ENCODE measurements around the gene TBC1D2. TPM values are rescaled to one million over a fixed set of nuclear protein-coding genes. Genes with fewer than 3 reads are reported as not detected.

Gene TBC1D2
- total RNA-seq, 1 experiment from 2014 or later = 0.97 TPM

DNA sequence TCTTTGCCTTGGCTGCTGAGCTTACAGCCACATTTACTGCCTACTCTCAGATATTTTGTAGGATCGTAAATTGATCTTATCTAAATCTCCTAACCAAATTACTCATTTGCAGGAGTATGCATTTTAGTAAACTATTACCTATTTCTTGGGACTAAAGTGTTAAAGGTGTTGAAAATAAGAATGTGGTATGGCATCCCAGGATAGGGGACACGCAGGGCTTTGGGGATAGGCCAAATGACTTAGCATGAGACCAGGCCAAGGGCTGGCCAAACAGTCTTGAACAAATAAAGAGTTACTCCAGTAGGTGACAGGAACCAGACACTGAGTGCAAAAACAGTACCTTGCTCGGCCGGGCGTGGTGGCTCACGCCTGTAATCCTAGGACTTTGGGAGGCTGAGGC, 25.1 kb downstream of the TBC1D2 start:
- DNase-seq = no peak
- Histone ChIP-seq H3K9me3 (ENCODE audit: low read length) (no peaks in the 10 kb centered on the region), H3K4me3 (ENCODE audit: low read length) (no peak overlapping the region), H3K79me2 (ENCODE audit: low read length) (no peaks in the 10 kb centered on the region), H3K4me2 (ENCODE audit: low read depth, low read length, poor library complexity, severe bottlenecking) (no peak overlapping the region), H2AFZ (ENCODE audit: low read length) (no peak overlapping the region), H3K4me1 (ENCODE audit: low read length) (no peaks in the 10 kb centered on the region), H3K27ac (ENCODE audit: low read length) (no peak overlapping the region), H3K9ac (ENCODE audit: low read length) (no peak overlapping the region), H3K9me2 (replicated peaks; ENCODE audit: insufficient read depth, low read length) (no peaks in the 10 kb centered on the region), H4K20me1 (ENCODE audit: insufficient read depth, low read depth, low read length) (no peaks in the 10 kb centered on the region), H3K27me3 (ENCODE audit: low read length) (no peaks in the 10 kb centered on the region), H3K36me3 (ENCODE audit: insufficient read depth, low read length) (no peaks in the 10 kb centered on the region)

DNA sequence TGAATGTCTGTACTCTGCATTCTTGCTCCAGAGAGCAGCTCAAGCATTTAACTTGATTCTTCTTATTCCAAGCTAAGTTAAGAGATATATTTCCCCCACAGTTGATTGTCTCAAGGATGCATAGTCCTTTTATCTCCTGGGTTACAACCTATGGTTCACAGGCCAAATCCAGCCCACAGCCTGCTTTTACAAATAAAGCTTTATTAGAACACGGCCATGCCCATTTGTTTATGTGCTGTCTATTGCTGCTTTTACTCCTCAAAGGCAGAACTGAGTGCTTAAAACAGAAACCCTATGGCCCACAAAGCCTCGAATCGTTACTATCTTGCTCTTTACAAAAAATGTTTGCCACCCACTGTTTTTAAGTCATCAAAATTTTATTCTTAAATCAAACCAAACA, 25.8 kb downstream of the TBC1D2 start:
- DNase-seq = no peak
- no peaks in the 10 kb centered on the region for H3K79me2 ChIP-seq (ENCODE audit: low read length)
- H4K20me1 ChIP-seq (ENCODE audit: insufficient read depth, low read depth, low read length) = no peaks in the 10 kb centered on the region
- no peak overlapping the region for H3K27ac ChIP-seq (ENCODE audit: low read length)
- H3K4me2 ChIP-seq (ENCODE audit: low read depth, low read length, poor library complexity, severe bottlenecking) = no peak overlapping the region
- H2AFZ ChIP-seq (ENCODE audit: low read length) = no peak overlapping the region
- no peaks in the 10 kb centered on the region for H3K9me2 ChIP-seq (replicated peaks; ENCODE audit: insufficient read depth, low read length)
- no peaks in the 10 kb centered on the region for H3K9me3 ChIP-seq (ENCODE audit: low read length)
- H3K36me3 ChIP-seq (ENCODE audit: insufficient read depth, low read length) = no peaks in the 10 kb centered on the region
- H3K27me3 ChIP-seq (ENCODE audit: low read length) = no peaks in the 10 kb centered on the region
- no peak overlapping the region for H3K9ac ChIP-seq (ENCODE audit: low read length)
- no peaks in the 10 kb centered on the region for H3K4me1 ChIP-seq (ENCODE audit: low read length)
- no peak overlapping the region for H3K4me3 ChIP-seq (ENCODE audit: low read length)

DNA sequence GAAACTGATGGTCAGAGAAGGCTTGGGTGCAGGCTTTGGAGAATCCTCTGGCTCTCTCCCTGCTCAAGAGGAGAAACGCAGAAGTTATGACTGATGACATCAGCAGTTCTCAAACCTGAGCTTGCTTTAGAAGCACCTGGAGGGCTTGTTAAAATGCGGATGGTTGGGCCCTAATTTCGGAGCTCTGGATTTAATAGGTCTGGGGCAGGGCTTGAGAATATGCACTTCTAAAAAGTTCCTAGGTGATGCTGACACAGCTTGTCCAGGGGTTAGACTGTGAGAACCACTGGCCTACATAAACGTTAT, 26.4 kb downstream of the TBC1D2 start:
- Histone ChIP-seq H3K4me3 (ENCODE audit: low read length) (no peak overlapping the region), H3K36me3 (ENCODE audit: insufficient read depth, low read length) (no peaks in the 10 kb centered on the region), H3K9me2 (replicated peaks; ENCODE audit: insufficient read depth, low read length) (no peaks in the 10 kb centered on the region), H2AFZ (ENCODE audit: low read length) (no peak overlapping the region), H4K20me1 (ENCODE audit: insufficient read depth, low read depth, low read length) (no peaks in the 10 kb centered on the region), H3K9me3 (ENCODE audit: low read length) (no peaks in the 10 kb centered on the region), H3K27me3 (ENCODE audit: low read length) (no peaks in the 10 kb centered on the region), H3K9ac (ENCODE audit: low read length) (no peak overlapping the region), H3K4me1 (ENCODE audit: low read length) (no peaks in the 10 kb centered on the region), H3K4me2 (ENCODE audit: low read depth, low read length, poor library complexity, severe bottlenecking) (no peak overlapping the region), H3K79me2 (ENCODE audit: low read length) (no peaks in the 10 kb centered on the region), H3K27ac (ENCODE audit: low read length) (no peak overlapping the region)
- DNase-seq = no peak

DNA sequence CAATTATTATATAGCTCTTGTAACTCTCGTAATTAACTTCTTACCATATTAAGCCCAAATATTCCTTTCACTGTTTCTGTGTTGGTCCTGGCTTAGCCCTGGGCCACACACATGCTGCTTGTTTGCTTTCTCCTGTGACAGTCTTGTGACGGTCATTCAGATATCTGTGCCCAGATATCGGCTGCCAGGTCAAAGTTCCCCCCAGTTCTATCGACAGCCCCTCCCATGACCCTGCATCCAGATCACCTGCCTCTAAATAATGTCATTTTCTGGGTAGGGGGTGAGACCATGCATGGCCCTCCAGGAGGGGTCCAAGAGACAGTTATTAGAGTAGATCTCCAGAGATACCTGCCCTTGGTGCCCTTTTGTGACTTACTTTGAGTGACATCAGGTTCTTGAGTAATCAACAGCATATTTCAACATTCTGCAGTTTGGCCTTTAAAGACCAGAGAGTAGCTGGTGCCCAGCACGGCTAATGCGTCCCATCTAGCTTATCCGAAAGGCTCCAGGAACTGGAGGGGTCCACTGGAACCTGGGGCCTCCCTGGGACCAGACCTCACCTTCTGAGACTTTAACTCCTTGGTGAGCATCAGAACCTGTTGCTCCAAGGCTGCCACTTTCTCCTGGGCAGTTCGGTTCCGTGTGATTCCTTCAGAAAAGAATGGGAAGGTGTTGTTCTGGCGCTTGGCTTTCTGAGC, 26.9 kb downstream of the TBC1D2 start:
- H3K27ac ChIP-seq (ENCODE audit: low read length) = no peak overlapping the region
- H3K9me3 ChIP-seq (ENCODE audit: low read length) = no peaks in the 10 kb centered on the region
- no peak overlapping the region for H3K4me2 ChIP-seq (ENCODE audit: low read depth, low read length, poor library complexity, severe bottlenecking)
- no peaks in the 10 kb centered on the region for H3K79me2 ChIP-seq (ENCODE audit: low read length)
- no peak overlapping the region for H3K9ac ChIP-seq (ENCODE audit: low read length)
- DNase-seq = no peak
- H3K27me3 ChIP-seq (ENCODE audit: low read length) = no peaks in the 10 kb centered on the region
- H2AFZ ChIP-seq (ENCODE audit: low read length) = no peak overlapping the region
- no peaks in the 10 kb centered on the region for H3K4me1 ChIP-seq (ENCODE audit: low read length)
- H4K20me1 ChIP-seq (ENCODE audit: insufficient read depth, low read depth, low read length) = no peaks in the 10 kb centered on the region
- no peaks in the 10 kb centered on the region for H3K36me3 ChIP-seq (ENCODE audit: insufficient read depth, low read length)
- H3K4me3 ChIP-seq (ENCODE audit: low read length) = no peak overlapping the region
- H3K9me2 ChIP-seq (replicated peaks; ENCODE audit: insufficient read depth, low read length) = no peaks in the 10 kb centered on the region

DNA sequence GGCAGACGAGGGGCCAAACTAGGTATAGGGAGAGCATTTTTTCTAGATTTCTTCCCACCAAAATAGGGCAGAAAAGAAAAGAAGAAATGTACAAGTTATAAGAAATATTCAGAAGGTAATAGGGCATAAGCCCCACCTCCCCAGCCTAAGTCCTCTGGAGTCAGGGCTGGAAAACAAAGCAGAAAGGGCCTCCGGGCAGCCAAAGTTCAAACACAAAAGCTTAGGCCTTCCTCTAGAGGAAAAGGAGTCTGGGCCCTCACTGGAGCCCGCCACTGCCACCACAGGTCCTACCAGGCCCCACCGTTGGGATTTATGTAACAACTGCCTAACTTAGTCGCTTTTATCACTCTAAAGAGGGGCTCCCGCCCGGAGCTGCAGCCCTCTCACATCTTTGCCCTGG, 27.6 kb downstream of the TBC1D2 start:
- no peak overlapping the region for H2AFZ ChIP-seq (ENCODE audit: low read length)
- no peak overlapping the region for H3K4me2 ChIP-seq (ENCODE audit: low read depth, low read length, poor library complexity, severe bottlenecking)
- no peaks in the 10 kb centered on the region for H3K9me3 ChIP-seq (ENCODE audit: low read length)
- H3K36me3 ChIP-seq (ENCODE audit: insufficient read depth, low read length) = no peaks in the 10 kb centered on the region
- no peaks in the 10 kb centered on the region for H3K9me2 ChIP-seq (replicated peaks; ENCODE audit: insufficient read depth, low read length)
- no peak overlapping the region for H3K9ac ChIP-seq (ENCODE audit: low read length)
- H3K27ac ChIP-seq (ENCODE audit: low read length) = no peak overlapping the region
- no peaks in the 10 kb centered on the region for H3K79me2 ChIP-seq (ENCODE audit: low read length)
- no peak overlapping the region for H3K4me3 ChIP-seq (ENCODE audit: low read length)
- no peak for DNase-seq
- no peaks in the 10 kb centered on the region for H3K27me3 ChIP-seq (ENCODE audit: low read length)
- H3K4me1 ChIP-seq (ENCODE audit: low read length) = no peaks in the 10 kb centered on the region
- H4K20me1 ChIP-seq (ENCODE audit: insufficient read depth, low read depth, low read length) = no peaks in the 10 kb centered on the region

DNA sequence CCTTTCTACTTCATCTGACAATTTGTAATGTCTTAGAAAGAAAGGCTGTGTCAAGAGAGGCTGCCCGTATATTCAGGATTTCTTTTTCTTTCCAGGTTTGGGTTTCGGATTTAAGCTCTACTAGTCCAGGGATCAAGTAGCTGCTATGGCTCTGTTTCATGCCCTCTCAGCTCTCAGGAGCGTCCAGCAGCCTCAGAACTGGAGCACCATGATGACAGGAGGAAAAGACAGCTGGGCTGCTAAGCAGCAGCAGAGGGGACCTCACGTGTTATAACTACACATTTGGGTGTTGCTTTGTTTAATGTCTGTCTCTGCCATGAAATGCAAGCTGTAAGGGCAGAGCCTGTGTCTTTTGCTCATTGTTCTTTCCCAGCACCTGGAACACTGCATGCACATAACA, 28.5 kb downstream of the TBC1D2 start:
- H3K4me2 ChIP-seq (ENCODE audit: low read depth, low read length, poor library complexity, severe bottlenecking) = no peak overlapping the region
- no peaks in the 10 kb centered on the region for H4K20me1 ChIP-seq (ENCODE audit: insufficient read depth, low read depth, low read length)
- H2AFZ ChIP-seq (ENCODE audit: low read length) = no peak overlapping the region
- H3K4me3 ChIP-seq (ENCODE audit: low read length) = no peak overlapping the region
- no peaks in the 10 kb centered on the region for H3K9me3 ChIP-seq (ENCODE audit: low read length)
- no peaks in the 10 kb centered on the region for H3K9me2 ChIP-seq (replicated peaks; ENCODE audit: insufficient read depth, low read length)
- H3K4me1 ChIP-seq (ENCODE audit: low read length) = no peaks in the 10 kb centered on the region
- no peak overlapping the region for H3K9ac ChIP-seq (ENCODE audit: low read length)
- DNase-seq = no peak
- H3K79me2 ChIP-seq (ENCODE audit: low read length) = no peaks in the 10 kb centered on the region
- no peaks in the 10 kb centered on the region for H3K36me3 ChIP-seq (ENCODE audit: insufficient read depth, low read length)
- no peak overlapping the region for H3K27ac ChIP-seq (ENCODE audit: low read length)
- H3K27me3 ChIP-seq (ENCODE audit: low read length) = no peaks in the 10 kb centered on the region

DNA sequence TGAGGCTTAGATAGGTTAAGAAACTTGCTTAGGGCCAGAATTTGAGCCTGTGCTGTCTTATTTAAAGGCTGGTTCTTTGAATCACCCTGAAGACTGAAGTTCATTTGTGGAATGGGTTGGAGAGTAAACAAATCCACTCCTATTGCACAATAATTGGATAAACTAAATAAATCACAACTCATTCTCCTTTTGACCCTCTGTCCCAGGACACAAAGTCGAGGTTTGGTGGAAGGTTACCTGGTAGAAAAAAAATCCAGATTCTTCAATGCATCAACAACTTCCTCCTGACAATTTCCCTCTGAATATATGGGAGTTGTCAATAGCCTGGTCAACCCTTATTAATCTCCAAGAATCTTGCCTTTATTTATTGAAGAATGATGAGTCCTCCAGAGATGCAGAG, 28.9 kb downstream of the TBC1D2 start:
- no peaks in the 10 kb centered on the region for H4K20me1 ChIP-seq (ENCODE audit: insufficient read depth, low read depth, low read length)
- no peak overlapping the region for H3K9ac ChIP-seq (ENCODE audit: low read length)
- no peaks in the 10 kb centered on the region for H3K9me3 ChIP-seq (ENCODE audit: low read length)
- no peak overlapping the region for H3K4me3 ChIP-seq (ENCODE audit: low read length)
- no peaks in the 10 kb centered on the region for H3K79me2 ChIP-seq (ENCODE audit: low read length)
- H3K4me1 ChIP-seq (ENCODE audit: low read length) = no peaks in the 10 kb centered on the region
- H3K27ac ChIP-seq (ENCODE audit: low read length) = no peak overlapping the region
- no peak overlapping the region for H3K4me2 ChIP-seq (ENCODE audit: low read depth, low read length, poor library complexity, severe bottlenecking)
- no peaks in the 10 kb centered on the region for H3K36me3 ChIP-seq (ENCODE audit: insufficient read depth, low read length)
- no peaks in the 10 kb centered on the region for H3K9me2 ChIP-seq (replicated peaks; ENCODE audit: insufficient read depth, low read length)
- no peak for DNase-seq
- no peak overlapping the region for H2AFZ ChIP-seq (ENCODE audit: low read length)
- H3K27me3 ChIP-seq (ENCODE audit: low read length) = no peaks in the 10 kb centered on the region

DNA sequence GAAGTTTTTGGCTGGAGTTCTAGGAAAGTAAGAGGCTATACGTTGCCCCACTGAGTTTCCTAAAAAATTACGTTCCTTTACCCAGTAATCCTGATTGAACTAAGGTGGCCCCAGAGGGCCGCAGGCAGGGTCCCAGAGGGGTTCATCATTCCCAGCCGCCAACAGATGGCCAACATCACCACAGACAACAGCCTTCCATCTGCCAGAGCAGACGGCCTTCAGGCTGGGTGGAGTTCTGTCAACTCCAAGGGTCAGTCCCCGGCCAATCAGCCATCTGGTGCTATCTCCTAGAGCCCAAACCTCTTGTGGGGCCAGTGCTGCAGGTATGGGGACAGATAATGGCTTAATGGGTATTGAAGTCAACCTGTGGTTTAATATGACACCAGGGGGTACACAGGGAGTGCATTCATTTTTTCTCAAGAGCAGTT, 30.4 kb downstream of the TBC1D2 start:
- Histone ChIP-seq H3K9me2 (replicated peaks; ENCODE audit: insufficient read depth, low read length) (no peaks in the 10 kb centered on the region), H3K9ac (ENCODE audit: low read length) (no peak overlapping the region), H3K27ac (ENCODE audit: low read length) (no peak overlapping the region), H3K4me1 (ENCODE audit: low read length) (no peaks in the 10 kb centered on the region), H2AFZ (ENCODE audit: low read length) (no peak overlapping the region), H3K9me3 (ENCODE audit: low read length) (no peaks in the 10 kb centered on the region), H3K79me2 (ENCODE audit: low read length) (no peaks in the 10 kb centered on the region), H3K27me3 (ENCODE audit: low read length) (no peaks in the 10 kb centered on the region), H4K20me1 (ENCODE audit: insufficient read depth, low read depth, low read length) (no peaks in the 10 kb centered on the region), H3K36me3 (ENCODE audit: insufficient read depth, low read length) (no peaks in the 10 kb centered on the region), H3K4me2 (ENCODE audit: low read depth, low read length, poor library complexity, severe bottlenecking) (no peak overlapping the region), H3K4me3 (ENCODE audit: low read length) (no peak overlapping the region)
- DNase-seq = no peak

Measured in Karpas-422 (cell line).